ENCODE measurements around the gene MYO5A. TPM values are rescaled to one million over a fixed set of nuclear protein-coding genes. Genes with fewer than 3 reads are reported as not detected.

The MYO5A gene
- total and polyA plus RNA-seq, 10 of the 15 experiments (the other 5 are each of a cell fraction or from before 2014, with no cell fraction given) = 4.2 to 42.9 (median 31.1) TPM

GRCh38 chr15:52349052-52349700 is 179.5 kb downstream of the MYO5A start (continued):
- no peak for TF ChIP-seq POU2F2 (IDR thresholded peaks at IDR 0.05; ENCODE audit: borderline replicate concordance, low read depth, low read length)
- no peak for TF ChIP-seq NR2C2 (IDR thresholded peaks at IDR 0.05; ENCODE audit: borderline replicate concordance, control insufficient read depth, insufficient read length, low read depth)
- no peak for TF ChIP-seq RUNX3 (IDR thresholded peaks at IDR 0.05; ENCODE audit: low read length)

- Histone ChIP-seq H4K20me1 (ENCODE audit: control insufficient read depth, insufficient read depth) (no peaks in the 10 kb centered on the region), H2AFZ (ENCODE audit: control insufficient read depth, low read depth, low read length) (no peak overlapping the region), H3K36me3 (ENCODE audit: control insufficient read depth in 2 of 2, insufficient read depth in 2 of 2, low read length in 1 of 2) (peaks cover 13 to 35% of the 10 kb centered on the region in 2 experiments), H3K9ac (ENCODE audit: control insufficient read depth, insufficient read depth, low read length) (no peak overlapping the region), H3K4me2 (ENCODE audit: control insufficient read depth, insufficient read depth) (no peak overlapping the region), H3K79me2 (ENCODE audit: control insufficient read depth, insufficient read depth, low read length) (no peaks in the 10 kb centered on the region), H3K27ac (ENCODE audit: control insufficient read depth, insufficient read depth) (no peak overlapping the region), H3K4me1 (ENCODE audit: control insufficient read depth, insufficient read depth, low read length) (no peaks in the 10 kb centered on the region), H3K27me3 (replicated peaks in 1 of 2; ENCODE audit: control insufficient read depth in 2 of 2, insufficient read depth in 2 of 2, low read length in 1 of 2) (no peaks in the 10 kb centered on the region), H3K9me3 (replicated peaks; ENCODE audit: control insufficient read depth, insufficient read depth, low read length) (no peaks in the 10 kb centered on the region), H3K4me3 (no peak overlapping the region)
- ChIA-PET RAD21 (ENCODE audit: unreplicated experiment) (interaction anchor here (1.3 kb wide), 1 partner anchor 16 kb away, joined by 4 read pairs; no protein-coding TSS in a partner anchor), POLR2A (no interaction called here), SMC1A (ENCODE audit: uncharacterized antibody, unreplicated experiment) (interaction anchor here (1.1 to 2.9 kb wide), 6 partner anchors 8 to 51 kb away, joined by 3 to 11 read pairs (median 5); no protein-coding TSS in a partner anchor), CTCF (interaction anchor here (0.7 to 1.3 kb wide), 2 partner anchors 92 to 118 kb away, joined by 3 read pairs; no protein-coding TSS in a partner anchor)
- no peak for ATAC-seq
- no peak for FAIRE-seq
- TF ChIP-seq NR2F1 (conservative IDR thresholded peaks at IDR 0.05) = no peak
- no peak for TF ChIP-seq ZNF622 (IDR thresholded peaks at IDR 0.05)
- no peak for TF ChIP-seq HSF1 (IDR thresholded peaks at IDR 0.05; ENCODE audit: low read depth, low read length)
- TF ChIP-seq USF1 (IDR thresholded peaks at IDR 0.05; ENCODE audit: borderline replicate concordance, extremely low read length, insufficient read depth, low read depth, low read length) = no peak
- no peak for TF ChIP-seq NFIC (IDR thresholded peaks at IDR 0.05; ENCODE audit: low read depth, low read length)
- no peak for TF ChIP-seq CTCF (IDR thresholded peaks at IDR 0.05 in 2 of 3, conservative IDR thresholded peaks at IDR 0.05 in 1 of 3; ENCODE audit: control insufficient read depth in 2 of 3, extremely low read depth in 1 of 3, insufficient read depth in 1 of 3, low read depth in 3 of 3, low read length in 3 of 3)
- no TSS peak for BruUV-seq (replicated peaks)
- intact Hi-C loops (cut with micrococcal nuclease; ENCODE audit: unreplicated experiment) (no loop called here), in situ Hi-C loops (cut with MboI) (no loop called here)
- over 99% methylated on average over 5 of the region's 5 CpGs for WGBS (ENCODE audit: insufficient coverage, insufficient replicate concordance, low lambda C conversion rate, missing lambda C conversion rate)
- DNase-seq (ENCODE audit: low read depth, low spot score) = no peak
Observed at GRCh38 chr15:52348056-52348745, 180.5 kb downstream of the MYO5A start.
